ENCODE measurements around the gene NMUR1. TPM values are rescaled to one million over a fixed set of nuclear protein-coding genes. Genes with fewer than 3 reads are reported as not detected.
A peak's percentile ranks its signal among the peaks of the same experiment; 100 is the strongest.

NMUR1 gene
- total RNA-seq, 2 donors from 2014 or later = 2.3 to 6.3 TPM

- ATAC-seq (no peak), DNase-seq (no peak)
- 79 to 86% methylated on average over 7 to 16 of the region's 16 CpGs for WGBS, 2 donors
- intact Hi-C loops (cut with DNase I) = no loop called here
- Histone ChIP-seq H3K27ac (no peak overlapping the region), H3K4me3 (no peak overlapping the region), H3K4me1 (peaks cover 26% of the 10 kb centered on the region), H3K9me3 (no peaks in the 10 kb centered on the region), H3K27me3 (no peaks in the 10 kb centered on the region), H3K36me3 (replicated peaks in 1 of 2; ENCODE audit: insufficient read depth in 1 of 2, low read depth in 2 of 2) (no peaks in the 10 kb centered on the region)
- TF ChIP-seq POLR2A (IDR thresholded peaks at IDR 0.05) (no peak), CTCF (IDR thresholded peaks at IDR 0.05) (no peak)
Measured at GRCh38 chr2:231531883-231532755, 1.9 kb upstream of the NMUR1 start.

DNA sequence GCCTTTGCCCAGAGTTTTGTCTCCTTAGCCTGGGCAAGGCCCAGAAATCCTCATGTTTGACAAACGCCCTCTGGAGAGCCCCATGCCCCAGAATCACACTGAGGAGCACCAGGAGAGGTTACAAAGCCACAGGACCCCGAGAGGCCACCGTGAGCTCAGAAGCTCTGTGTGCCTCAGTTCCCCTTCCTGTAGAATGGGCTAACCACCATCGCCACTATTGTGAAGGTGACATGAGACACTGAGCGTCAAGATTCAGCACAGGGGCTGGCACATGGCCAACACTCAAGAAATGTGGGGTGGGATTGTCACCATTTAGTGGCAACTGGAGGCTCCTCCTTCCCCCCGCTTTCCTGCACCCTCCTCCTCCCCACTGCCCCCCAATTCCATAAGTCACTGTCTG lies 1.2 kb upstream of the NMUR1 start:
- Histone ChIP-seq H3K4me3 (no peak overlapping the region), H3K27me3 (no peaks in the 10 kb centered on the region), H3K36me3 (replicated peaks in 1 of 2; ENCODE audit: insufficient read depth in 1 of 2, low read depth in 2 of 2) (no peaks in the 10 kb centered on the region), H3K9me3 (no peaks in the 10 kb centered on the region), H3K27ac (no peak overlapping the region), H3K4me1 (peaks cover 26% of the 10 kb centered on the region)
- 82 to 84% methylated on average over 6 of the region's 6 CpGs for WGBS, 2 donors
- intact Hi-C loops (cut with DNase I) = no loop called here
- DNase-seq (no peak), ATAC-seq (no peak)
- TF ChIP-seq POLR2A (IDR thresholded peaks at IDR 0.05) (no peak), CTCF (IDR thresholded peaks at IDR 0.05) (no peak)

DNA sequence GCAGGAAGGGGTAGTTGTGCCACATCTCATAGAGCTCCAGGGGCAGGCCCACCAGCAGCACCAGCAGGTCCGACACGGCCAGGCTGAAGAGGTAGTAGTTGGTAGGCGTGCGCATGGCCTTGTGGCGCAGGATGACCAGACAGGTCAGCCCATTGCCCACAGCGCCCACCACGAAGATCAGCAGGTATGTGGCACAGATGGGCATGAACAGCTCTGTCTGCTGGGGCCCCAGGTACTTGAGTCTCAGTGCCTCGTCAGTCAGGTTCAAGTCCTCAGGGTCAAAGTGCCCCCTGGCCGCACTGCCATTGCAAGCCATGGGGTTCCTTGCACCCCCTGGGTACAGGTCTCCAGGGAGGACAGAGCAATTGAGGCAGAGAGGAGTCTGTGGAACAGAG lies 1.6 kb downstream of the NMUR1 start:
- Histone ChIP-seq H3K4me1 (peaks cover 29% of the 10 kb centered on the region), H3K4me3 (no peak overlapping the region), H3K36me3 (replicated peaks in 1 of 2; ENCODE audit: insufficient read depth in 1 of 2, low read depth in 2 of 2) (no peaks in the 10 kb centered on the region), H3K27ac (no peak overlapping the region), H3K9me3 (no peaks in the 10 kb centered on the region), H3K27me3 (no peaks in the 10 kb centered on the region)
- 89% methylated on average over 9 of the region's 9 CpGs; no CpG with 5 or more reads in 1 of the 2 donors for WGBS, 2 donors
- no peak for ATAC-seq
- TF ChIP-seq POLR2A (IDR thresholded peaks at IDR 0.05) (no peak), CTCF (IDR thresholded peaks at IDR 0.05) (no peak)
- no peak for DNase-seq
- intact Hi-C loops (cut with DNase I) = no loop called here

- Histone ChIP-seq H3K27ac (no peak overlapping the region), H3K27me3 (no peaks in the 10 kb centered on the region), H3K4me3 (no peak overlapping the region), H3K9me3 (no peaks in the 10 kb centered on the region), H3K4me1 (peaks cover 32% of the 10 kb centered on the region), H3K36me3 (replicated peaks in 1 of 2; ENCODE audit: insufficient read depth in 1 of 2, low read depth in 2 of 2) (no peaks in the 10 kb centered on the region)
- ATAC-seq (no peak), DNase-seq (peak in 1 of 4 donors; percentile 29)
- TF ChIP-seq CTCF (IDR thresholded peaks at IDR 0.05) (no peak), POLR2A (IDR thresholded peaks at IDR 0.05) (no peak)
- 70 to 72% methylated on average over 12 to 30 of the region's 30 CpGs for WGBS, 2 donors
- intact Hi-C loops (cut with DNase I) = no loop called here
Measured at GRCh38 chr2:231527955-231528635, 2.1 kb downstream of the NMUR1 start.

Data from body of pancreas (tissue), 4 donors.